WI38 (cell line): ENCODE measurements around the gene SLC35B4.

Source experiments
- H3K4me3 ChIP-seq: 2 replicates; pipeline ENCODE4 v1.5.1; 2011; ENCODE audit warnings: low read depth, mild to moderate bottlenecking, control low read depth, low read length
- CTCF ChIP-seq: IDR thresholded peaks from 2 replicates; pipeline ENCODE4 v1.5.1; 2012; ENCODE audit warnings: low read depth, mild to moderate bottlenecking, control low read depth, low read length

SLC35B4 gene

GRCh38 chr7:134357486-134357885, 40.8 kb upstream of the SLC35B4 start:
- TF ChIP-seq CTCF: no peak
- H3K4me3 ChIP-seq: no peak overlapping the region

GRCh38 chr7:134356421-134356936, 39.7 kb upstream of the SLC35B4 start:
- TF ChIP-seq CTCF: no peak
- no peak overlapping the region for H3K4me3 ChIP-seq

- H3K4me3 ChIP-seq: no peak overlapping the region
- TF ChIP-seq CTCF: no peak
These were observed 39.2 kb upstream of the SLC35B4 start for GRCh38 chr7:134355927-134356326.

- H3K4me3 ChIP-seq: no peak overlapping the region
- TF ChIP-seq CTCF: no peak
These were observed 38.3 kb upstream of the SLC35B4 start for GRCh38 chr7:134355004-134355525.

GRCh38 chr7:134353411-134353810, 36.7 kb upstream of the SLC35B4 start:
- TF ChIP-seq CTCF: no peak

GRCh38 chr7:134351424-134351823, 34.7 kb upstream of the SLC35B4 start:
- no peak for TF ChIP-seq CTCF
- H3K4me3 ChIP-seq: no peak overlapping the region

More at GRCh38 chr7:134353411-134353810, 36.7 kb upstream of the SLC35B4 start:
- H3K4me3 ChIP-seq: no peak overlapping the region

GRCh38 chr7:134350709-134351108, 34.0 kb upstream of the SLC35B4 start:
- H3K4me3 ChIP-seq: no peak overlapping the region
- no peak for TF ChIP-seq CTCF
